ENCODE data around the gene FHIT.

The FHIT gene

GRCh38 chr3:59709702-59710553 lies 1541.3 kb downstream of the FHIT start:
- no peak overlapping the region for H2AFZ ChIP-seq (ENCODE audit: low read depth, low read length)
- H3K27ac ChIP-seq (ENCODE audit: low read length) = no peak overlapping the region
- no peaks in the 10 kb centered on the region for H3K79me2 ChIP-seq (ENCODE audit: low read length)

GRCh38 chr3:59708202-59708601 lies 1543.0 kb downstream of the FHIT start:
- H3K9me3 ChIP-seq (ENCODE audit: insufficient read depth, low read length) = no peaks in the 10 kb centered on the region
- peaks cover 4% of the 10 kb centered on the region; the same call in 1 of the 2 replicates for H3K4me1 ChIP-seq (ENCODE audit: low read length)
- no peaks in the 10 kb centered on the region for H4K20me1 ChIP-seq (ENCODE audit: insufficient read depth, low read length)
- H3K27me3 ChIP-seq (ENCODE audit: low read depth, low read length) = peaks cover 24% of the 10 kb centered on the region
- no peak overlapping the region for H3K9ac ChIP-seq (ENCODE audit: low read length)
- no peak for TF ChIP-seq CTCF (IDR thresholded peaks at IDR 0.05; ENCODE audit: low read depth, low read length)
- TF ChIP-seq EZH2phosphoT487 (IDR thresholded peaks at IDR 0.05; ENCODE audit: low read depth) = no peak
- H3K79me2 ChIP-seq (ENCODE audit: low read length) = no peaks in the 10 kb centered on the region
- H2AFZ ChIP-seq (ENCODE audit: low read depth, low read length) = no peak overlapping the region
- H3K27ac ChIP-seq (ENCODE audit: low read length) = no peak overlapping the region
- H3K36me3 ChIP-seq (replicated peaks; ENCODE audit: low read depth, low read length) = no peaks in the 10 kb centered on the region
- H3K4me2 ChIP-seq (ENCODE audit: low read length) = no peak overlapping the region
- no peak overlapping the region for H3K4me3 ChIP-seq (ENCODE audit: low read length)

More at GRCh38 chr3:59709702-59710553, 1541.3 kb downstream of the FHIT start:
- H3K4me2 ChIP-seq (ENCODE audit: low read length) = no peak overlapping the region
- TF ChIP-seq CTCF (IDR thresholded peaks at IDR 0.05; ENCODE audit: low read depth, low read length) (no peak), EZH2phosphoT487 (IDR thresholded peaks at IDR 0.05; ENCODE audit: low read depth) (no peak)
- H3K9me3 ChIP-seq (ENCODE audit: insufficient read depth, low read length) = no peaks in the 10 kb centered on the region
- no peak overlapping the region for H3K4me3 ChIP-seq (ENCODE audit: low read length)
- H3K27me3 ChIP-seq (ENCODE audit: low read depth, low read length) = peaks cover 24% of the 10 kb centered on the region
- H3K9ac ChIP-seq (ENCODE audit: low read length) = no peak overlapping the region
- peaks cover 4% of the 10 kb centered on the region; the same call in 1 of the 2 replicates for H3K4me1 ChIP-seq (ENCODE audit: low read length)
- no peaks in the 10 kb centered on the region for H3K36me3 ChIP-seq (replicated peaks; ENCODE audit: low read depth, low read length)
- no peaks in the 10 kb centered on the region for H4K20me1 ChIP-seq (ENCODE audit: insufficient read depth, low read length)

DNA sequence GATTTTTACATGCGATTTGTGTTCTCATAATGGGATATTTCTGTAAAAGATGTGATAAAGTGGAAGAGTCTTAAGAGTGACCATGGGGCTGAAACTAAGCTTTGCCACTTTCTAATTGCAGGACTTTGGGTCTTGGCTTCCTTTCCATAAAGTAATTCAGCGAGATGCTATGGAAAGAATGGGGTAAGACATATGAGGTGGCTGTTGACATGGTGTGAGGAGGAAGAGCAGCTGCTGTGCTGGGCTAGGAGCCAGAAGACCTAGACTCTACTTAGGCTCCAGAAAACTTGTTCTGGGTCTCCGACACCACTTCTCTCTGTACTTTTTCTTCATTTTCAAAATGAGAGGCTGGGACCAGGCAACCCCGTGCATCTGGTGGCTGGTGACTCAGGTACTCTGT lies 1547.0 kb downstream of the FHIT start:
- Histone ChIP-seq H4K20me1 (ENCODE audit: insufficient read depth, low read length) (no peaks in the 10 kb centered on the region), H3K4me1 (ENCODE audit: low read length) (no peaks in the 10 kb centered on the region), H3K27ac (ENCODE audit: low read length) (no peak overlapping the region), H3K4me2 (ENCODE audit: low read length) (no peak overlapping the region), H3K9me3 (ENCODE audit: insufficient read depth, low read length) (no peaks in the 10 kb centered on the region), H3K36me3 (replicated peaks; ENCODE audit: low read depth, low read length) (no peaks in the 10 kb centered on the region), H3K4me3 (ENCODE audit: low read length) (no peak overlapping the region), H3K79me2 (ENCODE audit: low read length) (no peaks in the 10 kb centered on the region), H3K27me3 (ENCODE audit: low read depth, low read length) (no peaks in the 10 kb centered on the region), H3K9ac (ENCODE audit: low read length) (no peak overlapping the region), H2AFZ (ENCODE audit: low read depth, low read length) (no peak overlapping the region)
- TF ChIP-seq CTCF (IDR thresholded peaks at IDR 0.05; ENCODE audit: low read depth, low read length) (no peak), EZH2phosphoT487 (IDR thresholded peaks at IDR 0.05; ENCODE audit: low read depth) (no peak)

DNA sequence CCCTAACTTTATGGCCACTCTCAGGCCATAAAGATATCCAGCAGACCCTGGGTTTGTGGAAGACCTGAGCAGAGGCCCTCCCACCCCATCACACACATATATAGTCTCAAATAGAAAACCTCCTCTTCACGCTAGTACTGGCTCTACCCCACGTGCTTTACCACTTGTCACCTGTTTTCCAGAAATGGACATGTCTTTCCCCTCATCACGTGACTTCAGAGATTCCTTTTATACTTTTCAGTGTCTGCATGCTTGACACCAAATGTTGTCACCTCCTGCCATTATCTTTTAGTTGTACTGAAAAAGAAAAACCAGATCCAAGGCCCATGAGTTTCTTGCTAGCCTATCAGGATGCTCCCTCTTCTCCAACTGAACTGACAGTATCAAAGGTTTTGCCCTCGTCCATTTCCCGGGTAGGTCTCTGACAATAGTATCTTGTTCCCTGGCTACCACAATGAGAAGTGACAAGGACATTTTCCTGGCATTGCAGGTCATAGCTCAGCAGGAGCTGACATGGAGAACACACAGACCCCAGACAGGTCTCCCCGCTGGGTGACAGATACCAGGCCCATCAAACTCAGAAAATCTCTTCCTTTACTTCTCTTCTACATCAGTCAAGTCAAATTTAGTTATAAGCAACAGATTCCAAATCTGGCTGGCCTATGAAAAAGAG lies 1551.5 kb downstream of the FHIT start:
- Histone ChIP-seq H3K36me3 (replicated peaks; ENCODE audit: low read depth, low read length) (no peaks in the 10 kb centered on the region), H4K20me1 (ENCODE audit: insufficient read depth, low read length) (no peaks in the 10 kb centered on the region)
- TF ChIP-seq CTCF (IDR thresholded peaks at IDR 0.05; ENCODE audit: low read depth, low read length) = no peak
- no peak for TF ChIP-seq EZH2phosphoT487 (IDR thresholded peaks at IDR 0.05; ENCODE audit: low read depth)

More for the DNA sequence above, 1551.5 kb downstream of the FHIT start:
- H3K27ac ChIP-seq (ENCODE audit: low read length) = no peak overlapping the region
- H3K4me1 ChIP-seq (ENCODE audit: low read length) = no peaks in the 10 kb centered on the region
- H3K27me3 ChIP-seq (ENCODE audit: low read depth, low read length) = no peaks in the 10 kb centered on the region
- H3K4me3 ChIP-seq (ENCODE audit: low read length) = no peak overlapping the region
- no peak overlapping the region for H3K9ac ChIP-seq (ENCODE audit: low read length)
- H3K79me2 ChIP-seq (ENCODE audit: low read length) = no peaks in the 10 kb centered on the region
- H2AFZ ChIP-seq (ENCODE audit: low read depth, low read length) = no peak overlapping the region
- no peak overlapping the region for H3K4me2 ChIP-seq (ENCODE audit: low read length)
- no peaks in the 10 kb centered on the region for H3K9me3 ChIP-seq (ENCODE audit: insufficient read depth, low read length)
